T47D (cell line): ENCODE measurements around the gene SP110.
"Not testable (repeated sequence)": the region's sequence is repeated elsewhere in the genome, so short reads cannot be mapped to it uniquely, and the experiment has no call there.

Source experiments
- DNase-seq, 2 experiments: peaks; one replicate each; pipeline versions ENCODE4 v3.0.0 to v3.0.0-alpha.2; 2011 to 2012; ENCODE audit warnings: low read depth in 1 of 2, low spot score in 1 of 2
- JUND ChIP-seq: IDR thresholded peaks from 2 replicates; pipeline ENCODE4 v1.6.1; 2012; ENCODE audit warnings: low read depth
- in situ Hi-C: cut with HindIII; loops from 2 replicates; pipeline ENCODE4 v1.10.0; 2016; ENCODE audit warnings: low sequenced_read_pairs, low pct_unique_long_range_greater_than_20kb

The SP110 gene

DNA sequence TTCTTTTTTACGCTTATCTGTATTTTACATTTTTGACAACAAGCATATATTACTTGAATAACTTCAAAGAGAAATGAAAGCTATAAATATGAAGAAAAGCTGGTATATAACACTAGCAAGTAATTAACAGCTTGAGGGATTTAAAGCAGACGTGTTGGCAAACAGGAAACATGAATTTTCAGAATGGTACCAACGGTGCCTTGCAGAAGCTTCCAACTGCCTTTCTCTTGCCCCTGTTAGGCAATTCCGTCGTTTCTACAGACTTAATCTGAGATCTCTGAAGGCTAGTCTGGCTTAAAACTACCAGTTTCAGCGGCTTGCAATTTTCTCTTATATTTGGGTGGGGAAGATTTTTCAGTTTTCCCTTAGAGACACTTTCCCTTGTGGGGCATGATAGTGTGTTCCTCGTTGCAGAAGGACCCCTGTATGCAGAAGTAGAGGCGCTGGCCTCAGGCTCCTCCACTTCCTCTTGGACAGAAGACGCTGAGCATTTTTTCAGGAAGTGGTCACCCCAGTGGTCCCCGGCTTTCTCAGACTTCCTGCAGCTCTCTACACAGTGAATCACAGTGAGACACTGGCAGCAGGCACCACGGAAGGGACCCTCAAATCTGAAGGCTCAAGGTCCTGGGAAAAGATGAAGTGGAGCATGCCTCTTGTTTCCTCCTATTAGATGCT is 94.9 kb downstream of the SP110 start:
- in situ Hi-C loops, result no loop called here
- no peak for DNase-seq
- TF ChIP-seq JUND, result no peak

DNA sequence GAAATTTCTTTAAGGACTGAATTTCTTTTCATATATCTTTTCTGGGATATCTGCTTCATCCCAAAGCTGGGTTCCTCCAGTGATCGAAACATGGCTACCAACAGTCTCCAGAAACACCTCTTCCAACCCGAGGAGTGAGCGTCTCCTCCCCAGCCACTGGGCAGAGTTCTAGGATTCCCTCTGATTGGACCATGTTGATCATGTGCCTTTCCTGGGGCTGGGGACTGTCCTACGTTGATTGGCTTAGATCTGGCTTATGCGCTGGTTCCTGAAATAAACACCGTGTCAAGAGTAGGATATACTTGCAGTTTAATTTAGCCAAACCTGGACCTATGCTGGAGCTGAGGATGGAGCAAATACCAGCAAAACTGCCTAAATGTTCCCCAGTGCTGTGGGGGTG is 95.5 kb downstream of the SP110 start:
- in situ Hi-C loops, result no loop called here
- TF ChIP-seq JUND, result no peak
- no peak for DNase-seq

DNA sequence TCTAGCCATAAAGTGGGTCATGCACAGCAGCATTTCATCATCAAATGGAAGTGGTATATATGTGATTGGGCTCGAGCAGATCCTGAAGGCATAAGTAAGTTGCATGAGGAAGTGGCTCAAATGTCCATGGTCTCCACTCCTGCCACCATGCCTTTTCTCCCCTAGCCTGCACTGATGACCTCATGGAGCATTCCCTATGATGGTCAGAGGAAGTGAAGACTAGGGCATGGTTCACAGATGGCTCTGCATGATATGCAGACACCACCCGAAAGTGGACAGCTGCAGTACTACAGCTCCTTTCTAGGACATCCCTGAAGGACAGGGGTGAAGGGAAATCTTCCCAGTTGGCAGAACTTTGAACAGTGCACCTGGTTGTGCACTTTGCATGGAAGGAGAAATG is 99.4 kb downstream of the SP110 start:
- DNase-seq, in situ Hi-C loops: not testable (repeated sequence)

DNA sequence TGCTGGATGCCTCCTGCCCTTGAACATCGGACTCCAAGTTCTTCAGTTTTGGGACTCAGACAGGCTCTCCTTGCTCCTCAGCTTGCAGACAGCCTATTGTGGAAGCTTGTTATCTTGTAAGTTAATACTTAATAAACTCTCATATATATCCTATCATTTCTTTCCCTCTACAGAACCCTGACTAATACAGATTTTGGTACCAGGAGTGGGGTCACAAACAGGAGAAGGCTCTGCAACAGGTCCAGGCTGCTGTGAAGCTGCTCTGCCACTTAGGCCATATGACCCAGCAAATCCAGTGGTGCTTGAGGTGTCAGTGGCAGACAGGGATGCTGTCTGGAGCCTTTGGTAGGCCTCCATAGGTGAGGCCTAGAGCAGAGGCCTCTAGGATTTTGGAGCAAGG is 100.0 kb downstream of the SP110 start:
- in situ Hi-C loops, result not testable (repeated sequence)

More for the DNA sequence above, 100.0 kb downstream of the SP110 start:
- DNase-seq, result not testable (repeated sequence)
